HFF-Myc (cell line): Measurements from ENCODE around the gene HNRNPAB.
"Not testable (repeated sequence)": the region's sequence is repeated elsewhere in the genome, so short reads cannot be mapped to it uniquely, and the experiment has no call there.

Experiments
- DNase-seq: peaks from one replicate; pipeline ENCODE4 v3.0.0-alpha.2; 2011; ENCODE audit warnings: low read depth; ENCODE audit errors: extremely low read depth
- H3K4me3 ChIP-seq: replicated peaks from 2 replicates; pipeline ENCODE4 v1.5.1; 2011; ENCODE audit warnings: low read depth, mild to moderate bottlenecking, control low read depth, low read length
- CTCF ChIP-seq: IDR thresholded peaks from 2 replicates; pipeline ENCODE4 v1.5.1; 2012; ENCODE audit warnings: mild to moderate bottlenecking, low read depth, low read length, control low read depth; ENCODE audit errors: missing control alignments

The HNRNPAB gene

GRCh38 chr5:178194026-178194425 lies 10.3 kb upstream of the HNRNPAB start:
- no peak for DNase-seq
- TF ChIP-seq CTCF = no peak
- H3K4me3 ChIP-seq = no peak overlapping the region

GRCh38 chr5:178196281-178196812 lies 8.0 kb upstream of the HNRNPAB start:
- no peak for DNase-seq
- TF ChIP-seq CTCF = no peak
- H3K4me3 ChIP-seq = no peak overlapping the region

GRCh38 chr5:178196986-178197385 lies 7.3 kb upstream of the HNRNPAB start:
- no peak for DNase-seq
- TF ChIP-seq CTCF = peak; percentile 41
- H3K4me3 ChIP-seq = no peak overlapping the region

GRCh38 chr5:178198151-178198550 lies 6.2 kb upstream of the HNRNPAB start:
- DNase-seq, H3K4me3 ChIP-seq: not testable (repeated sequence)

GRCh38 chr5:178198706-178199105 lies 5.6 kb upstream of the HNRNPAB start:
- no peak for DNase-seq

GRCh38 chr5:178199581-178200434 lies 4.5 kb upstream of the HNRNPAB start:
- DNase-seq = no peak
- H3K4me3 ChIP-seq = no peak overlapping the region
- no peak for TF ChIP-seq CTCF

More at GRCh38 chr5:178198706-178199105, 5.6 kb upstream of the HNRNPAB start:
- no peak for TF ChIP-seq CTCF
- no peak overlapping the region for H3K4me3 ChIP-seq

- no peak for DNase-seq
- no peak for TF ChIP-seq CTCF
- no peak overlapping the region for H3K4me3 ChIP-seq
These were observed 3.0 kb upstream of the HNRNPAB start for GRCh38 chr5:178201221-178201926.
